Fibroblast of upper back skin (primary cell): ENCODE measurements around the gene MDP1.

Experiments
- DNase-seq: peaks from one replicate; pipeline ENCODE4 v3.0.0-alpha.2; 2013

The MDP1 gene

DNA sequence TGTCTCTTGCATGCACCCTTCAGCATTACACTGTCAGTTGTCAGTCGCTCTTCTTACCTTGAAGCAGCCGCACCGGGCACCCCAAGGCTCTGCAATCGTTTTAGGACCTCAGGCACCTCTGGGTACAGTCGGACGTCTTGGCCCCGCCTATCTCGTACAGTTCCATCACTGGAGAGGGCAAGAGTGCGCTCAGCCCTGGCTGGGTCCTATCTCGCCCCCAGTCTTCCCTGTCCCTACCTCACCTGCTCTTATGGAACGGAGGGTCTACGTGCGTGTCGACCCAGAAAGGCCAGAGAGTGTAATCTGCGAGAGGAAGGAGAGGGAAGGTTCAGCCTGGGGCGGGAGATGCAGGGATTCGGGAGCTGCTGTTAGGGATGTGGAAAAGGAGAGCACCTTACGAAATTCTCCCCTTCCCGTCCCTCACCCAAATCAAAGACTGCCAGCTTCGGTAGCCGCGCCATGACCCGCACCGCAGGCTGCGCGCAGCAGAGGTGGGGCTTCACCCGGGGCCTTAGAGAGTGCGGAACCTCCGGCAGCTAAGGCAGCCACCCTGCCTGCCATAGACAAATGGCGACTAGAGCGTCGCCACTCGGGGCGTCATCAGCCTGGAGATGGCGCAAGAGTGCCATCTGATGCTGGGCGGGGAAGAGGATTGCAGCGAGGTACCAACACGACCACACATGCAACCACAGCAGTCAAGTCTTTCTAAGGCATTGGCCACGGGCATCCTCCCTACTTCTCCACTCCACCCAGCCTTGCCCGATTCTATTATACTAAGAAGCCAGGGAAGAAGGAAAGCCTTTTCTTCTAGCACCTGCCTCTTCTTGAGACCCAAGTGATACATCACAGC is at the start of gene MDP1:
TSS of gene MDP1 (minus strand) at position 572 of the 850 bp plus-strand sequence. CDS start at position 461, 111 bp downstream.
- peak; percentile 81 for DNase-seq

DNA sequence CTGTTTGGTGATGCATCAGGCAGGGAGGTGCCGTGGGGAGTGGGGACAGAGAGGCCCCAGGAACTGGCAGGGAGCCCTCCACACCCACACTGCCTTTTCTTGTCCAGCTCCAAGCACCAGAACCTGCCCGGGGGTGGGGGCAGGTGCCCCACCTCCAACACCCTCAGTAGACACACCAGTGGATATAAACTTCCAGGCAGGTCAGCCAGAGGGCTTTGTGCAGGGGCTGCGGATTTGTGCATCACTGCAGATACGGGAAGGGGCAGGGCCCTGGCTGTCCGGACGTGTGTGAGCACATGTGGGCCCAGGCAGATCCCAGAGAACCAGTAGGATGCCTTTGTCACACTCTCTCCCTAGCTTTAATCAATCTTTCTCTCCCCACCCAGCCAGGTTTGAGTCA is 48.4 kb upstream of the MDP1 start:
- no peak for DNase-seq

DNA sequence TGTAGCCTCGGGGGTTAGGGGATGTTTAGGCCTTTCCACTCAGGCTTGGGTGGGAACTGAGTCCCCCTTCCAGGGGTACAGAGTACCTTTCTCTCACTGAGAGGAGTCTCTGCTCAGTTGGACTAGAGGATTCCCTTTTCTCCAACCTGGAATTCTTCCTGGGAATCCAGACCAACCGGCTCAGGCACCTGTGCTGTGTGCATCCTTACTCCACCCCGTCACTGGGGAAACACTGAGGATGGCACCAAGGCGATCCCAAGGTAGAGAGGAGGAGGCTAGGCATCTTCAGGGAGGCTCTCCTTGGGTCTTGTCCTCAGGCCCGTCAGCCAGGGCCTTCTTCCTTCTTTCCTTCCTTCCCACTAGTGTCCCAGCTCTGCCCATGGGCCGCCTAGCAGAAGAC is 48.0 kb upstream of the MDP1 start:
- no peak for DNase-seq

DNA sequence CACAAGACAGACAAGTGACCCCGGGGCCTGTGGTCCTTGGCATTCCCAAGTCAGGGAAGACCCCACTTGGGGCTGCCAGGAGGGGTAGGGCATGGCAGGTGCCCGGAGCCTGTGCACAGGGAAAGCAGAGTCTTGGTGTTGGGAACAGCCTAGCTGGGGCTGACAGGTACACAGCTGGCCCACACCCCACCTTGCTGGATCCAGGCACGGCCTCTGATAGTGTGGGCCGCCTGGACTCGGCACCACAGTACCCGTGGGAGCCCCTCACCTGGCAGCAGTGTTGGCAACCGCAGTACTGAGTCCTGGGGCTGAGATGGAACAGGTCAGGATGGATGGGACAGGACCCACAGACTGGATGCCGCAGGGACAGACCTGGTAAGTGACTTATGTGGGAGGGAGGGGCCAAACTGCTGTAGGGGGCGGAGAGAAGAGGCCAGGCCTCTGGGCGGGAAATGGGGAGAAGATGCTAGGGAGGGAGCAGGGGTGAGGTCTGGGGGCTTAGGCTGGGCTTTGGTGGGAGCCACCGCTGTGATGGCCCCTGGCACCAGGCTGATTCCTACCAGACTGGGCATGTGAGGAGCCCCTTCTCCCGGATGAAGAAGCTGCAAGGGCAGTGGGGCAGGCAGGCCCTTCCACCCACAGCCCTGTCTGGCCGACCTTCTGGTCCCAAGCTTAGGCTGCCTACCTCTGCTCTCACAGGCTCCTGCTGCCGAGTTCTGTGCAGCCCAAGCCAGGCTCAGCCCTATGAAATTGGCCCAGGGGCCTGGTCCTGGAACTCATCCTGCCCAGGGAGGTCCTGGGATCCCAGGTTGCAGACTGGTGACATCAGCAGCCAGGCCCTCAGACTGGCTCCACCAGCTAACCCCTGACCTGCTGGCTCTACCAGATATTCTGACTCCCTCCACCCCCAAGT is 47.2 kb upstream of the MDP1 start, which contains the start of gene TGM1:
TSS of gene TGM1 (minus strand) at position 357 of the 913 bp plus-strand sequence. CDS start 825 bp downstream, outside the sequence.
- DNase-seq, result no peak

DNA sequence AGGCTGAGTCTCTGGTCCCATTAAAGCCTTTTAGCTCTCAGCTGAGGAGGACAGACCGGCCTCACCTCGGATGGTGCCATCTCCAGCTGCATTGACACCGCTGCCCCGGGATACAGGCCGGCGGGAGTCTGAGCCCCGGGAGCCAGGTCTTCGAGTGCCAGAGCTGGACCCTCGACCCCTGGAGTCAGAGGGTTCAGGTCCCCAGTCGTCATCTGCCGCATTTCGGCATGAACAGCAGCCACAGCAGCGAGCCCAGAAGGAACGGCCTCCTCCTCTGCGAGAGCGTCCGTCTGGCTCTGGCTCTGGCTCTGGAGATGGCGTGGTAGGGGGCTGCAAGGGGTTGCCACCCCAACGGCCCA is 46.1 kb upstream of the MDP1 start:
- DNase-seq, result no peak

DNA sequence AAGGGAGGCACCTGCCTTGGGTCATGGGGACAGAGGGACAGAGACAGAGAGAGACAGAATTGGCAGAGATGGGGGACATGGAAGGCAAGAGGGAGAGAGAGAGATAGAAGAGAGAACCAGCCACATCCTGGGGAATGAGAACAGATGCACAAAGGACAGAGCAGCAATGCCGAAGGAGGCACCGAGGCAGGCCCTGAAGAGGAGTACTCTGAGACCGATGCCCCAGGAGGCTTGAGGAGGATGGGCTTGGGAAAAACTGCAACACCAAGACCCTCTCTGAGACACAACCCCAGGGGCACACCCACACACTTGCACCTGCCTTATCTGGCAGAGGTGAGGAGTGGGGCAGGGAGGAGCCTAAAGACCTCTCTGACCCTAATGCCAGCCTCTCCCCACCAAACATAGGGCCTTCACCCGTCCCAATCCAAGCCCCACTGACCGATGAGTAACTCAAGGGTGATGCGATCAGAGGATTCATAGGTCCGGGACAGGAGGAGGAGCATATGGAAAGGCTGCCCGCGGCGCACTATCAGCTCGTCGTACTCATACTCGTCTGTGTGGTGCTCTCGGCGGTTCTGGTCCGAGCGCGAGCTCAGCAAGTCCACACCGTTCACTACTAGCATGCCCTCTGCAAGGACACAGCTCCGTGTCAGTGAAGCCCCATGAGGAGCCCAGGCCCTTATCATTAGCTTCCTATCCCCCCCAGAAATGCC is 45.5 kb upstream of the MDP1 start:
- DNase-seq, result no peak

DNA sequence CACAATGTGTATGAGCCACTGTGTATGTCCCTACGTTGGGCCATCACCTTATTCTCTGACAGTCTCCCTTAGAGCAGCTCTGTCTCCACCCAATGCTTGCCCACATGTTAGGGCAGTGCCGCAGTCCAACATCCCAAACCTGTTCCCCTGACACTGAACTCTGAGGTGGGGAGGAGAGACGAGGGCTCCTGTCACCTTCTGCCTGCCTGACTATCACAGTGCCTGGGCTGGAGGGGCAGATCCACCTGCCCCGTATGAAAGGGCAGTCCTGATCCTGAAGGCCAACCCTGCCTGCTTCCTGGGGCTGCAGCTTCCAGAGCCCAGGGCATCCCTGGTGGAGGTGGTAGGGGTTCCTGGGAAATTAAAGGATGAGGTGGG is 44.9 kb upstream of the MDP1 start:
- no peak for DNase-seq

DNA sequence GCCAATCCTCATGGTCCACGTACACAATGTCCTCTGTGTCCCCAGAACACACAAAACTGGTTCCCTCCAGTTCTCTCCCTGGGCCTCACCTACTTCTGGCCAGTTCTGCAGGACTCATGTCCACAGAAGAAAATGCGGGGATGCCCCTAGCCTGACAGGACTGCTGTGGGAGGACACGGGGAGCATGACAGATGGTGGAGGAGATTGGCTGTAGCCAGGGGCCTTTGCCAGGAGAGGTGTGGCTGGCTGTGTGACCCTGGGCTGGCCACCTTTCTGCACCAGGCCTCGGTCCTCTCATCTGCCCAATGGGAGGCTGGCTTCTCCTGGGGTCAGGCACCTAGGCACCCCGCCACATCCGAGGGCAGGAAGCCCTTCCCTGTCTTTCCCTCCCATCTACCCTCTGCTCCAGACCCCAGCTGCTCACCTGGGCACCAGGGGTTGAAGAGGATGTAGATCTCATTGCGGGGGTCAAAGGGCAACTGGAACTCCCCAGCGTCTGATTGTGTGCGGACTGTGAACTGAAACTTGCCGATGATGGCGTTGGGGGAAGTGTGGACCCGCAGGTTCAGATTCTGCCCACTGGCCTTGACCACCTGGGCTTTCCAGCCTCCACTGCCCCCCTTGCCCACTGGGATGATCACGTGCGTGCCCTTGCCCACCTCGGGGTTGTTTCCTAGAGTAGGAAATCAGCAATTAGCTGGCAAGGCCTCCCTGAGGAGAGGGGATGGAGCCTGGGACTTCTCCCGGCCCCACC is 44.3 kb upstream of the MDP1 start:
- DNase-seq, result no peak

DNA sequence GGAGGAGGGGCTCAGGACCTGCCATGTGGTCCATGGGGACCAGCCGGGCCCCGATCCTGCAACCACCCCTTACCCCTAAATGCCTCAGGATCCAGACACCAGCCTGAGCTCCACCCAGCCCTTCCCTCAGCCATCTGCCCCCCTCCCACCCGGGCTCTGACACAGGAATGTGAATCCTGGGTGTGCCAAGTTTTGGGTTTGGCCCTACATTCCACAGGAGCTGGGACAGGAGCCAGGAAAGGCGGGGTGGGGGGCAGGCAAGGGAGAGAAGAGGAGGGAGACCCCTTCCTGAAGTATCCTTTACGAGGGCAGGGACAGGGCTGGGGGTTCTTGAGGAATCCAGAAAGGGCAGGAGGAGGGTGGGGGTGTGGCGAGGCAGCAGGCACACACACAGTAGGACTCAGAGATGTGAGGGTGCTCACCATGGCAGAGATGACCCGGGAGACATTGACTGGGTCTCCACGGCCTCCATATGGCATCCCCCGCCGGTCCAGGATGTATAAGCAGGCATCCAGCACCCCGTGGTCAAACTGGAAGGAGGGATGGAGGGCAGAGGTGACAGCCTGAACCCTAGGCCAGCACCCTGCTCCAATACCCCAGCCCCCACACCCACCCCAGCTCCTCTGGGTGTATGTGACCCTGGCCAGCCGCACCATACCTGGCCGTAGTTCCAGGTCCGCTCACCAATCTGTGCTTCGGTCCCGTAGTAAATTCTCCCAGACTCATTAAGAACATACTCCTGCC is 43.6 kb upstream of the MDP1 start:
- DNase-seq, result peak; percentile 84

DNA sequence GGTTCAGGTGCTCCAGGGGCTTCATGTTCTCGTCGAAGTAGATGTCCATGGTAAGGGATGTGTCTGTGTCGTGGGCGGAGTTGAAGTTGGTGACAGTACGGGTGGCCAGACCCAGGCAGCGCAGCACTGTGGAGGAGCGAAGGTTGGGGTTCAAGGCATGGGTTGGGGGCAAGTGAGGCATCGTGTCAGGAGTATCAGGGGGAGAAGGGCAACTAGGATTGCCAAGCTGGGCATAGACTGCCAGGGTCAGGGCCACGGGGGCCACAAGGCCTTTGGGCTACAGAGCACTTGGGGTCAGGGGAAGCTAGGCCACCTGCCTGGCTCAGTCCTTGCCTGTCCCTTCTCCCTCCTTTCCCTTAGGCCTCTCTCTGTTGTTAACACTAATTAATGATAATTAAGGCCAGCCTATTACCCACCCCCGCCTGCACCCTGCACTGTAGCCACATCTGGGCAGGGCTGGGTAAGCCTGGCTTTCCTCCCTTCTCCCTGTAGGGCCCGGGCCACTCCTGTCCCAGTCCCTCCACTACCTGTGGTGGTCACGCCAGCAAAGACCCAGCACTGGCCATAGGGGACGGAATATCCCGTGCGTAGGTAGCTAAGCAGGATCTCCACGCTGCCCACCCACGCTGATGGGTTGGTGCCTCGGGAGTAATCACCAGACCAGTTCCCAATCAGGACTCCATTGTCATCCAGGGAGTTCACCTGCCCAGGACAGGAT is 42.8 kb upstream of the MDP1 start:
- no peak for DNase-seq

DNA sequence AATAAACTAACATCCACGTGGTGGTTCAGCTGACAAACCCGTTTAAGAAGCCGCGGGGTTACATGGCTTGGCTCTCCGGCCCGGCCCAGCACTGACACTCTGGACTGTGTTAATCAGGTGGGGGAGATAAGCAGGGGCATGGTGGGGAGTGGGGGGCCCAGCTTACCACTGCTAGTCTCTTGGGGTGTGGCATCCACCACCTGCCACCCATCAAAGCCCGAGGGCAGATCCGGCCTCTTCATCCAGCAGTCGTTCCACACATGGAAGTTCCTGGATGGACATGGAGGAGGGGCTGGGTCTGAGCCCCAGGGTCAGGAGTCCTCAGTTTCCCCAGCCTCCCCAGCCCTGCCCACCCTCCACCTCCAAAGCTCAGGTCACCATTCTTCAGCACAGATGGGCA is 42.3 kb upstream of the MDP1 start:
- no peak for DNase-seq

DNA sequence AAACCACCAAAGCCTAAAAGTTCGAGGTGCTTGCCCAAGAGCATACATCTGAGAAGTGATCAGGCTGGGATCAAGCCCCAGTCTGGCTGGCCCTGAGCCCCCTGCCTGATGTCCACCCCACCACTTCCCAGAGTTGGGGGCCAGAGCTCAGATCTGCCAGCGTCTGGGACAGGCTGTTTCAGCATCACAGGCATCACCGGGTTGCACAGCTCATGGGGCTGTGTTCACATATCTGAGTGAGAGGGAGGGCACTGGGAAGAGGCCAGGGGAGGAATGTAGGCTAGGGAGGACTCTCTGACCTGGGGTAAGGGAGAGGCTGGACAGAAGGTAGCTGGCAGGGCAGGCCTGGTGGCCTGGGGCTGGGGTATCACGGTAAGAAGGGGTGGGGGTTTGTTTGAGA is 41.1 kb upstream of the MDP1 start:
- DNase-seq, result no peak

DNA sequence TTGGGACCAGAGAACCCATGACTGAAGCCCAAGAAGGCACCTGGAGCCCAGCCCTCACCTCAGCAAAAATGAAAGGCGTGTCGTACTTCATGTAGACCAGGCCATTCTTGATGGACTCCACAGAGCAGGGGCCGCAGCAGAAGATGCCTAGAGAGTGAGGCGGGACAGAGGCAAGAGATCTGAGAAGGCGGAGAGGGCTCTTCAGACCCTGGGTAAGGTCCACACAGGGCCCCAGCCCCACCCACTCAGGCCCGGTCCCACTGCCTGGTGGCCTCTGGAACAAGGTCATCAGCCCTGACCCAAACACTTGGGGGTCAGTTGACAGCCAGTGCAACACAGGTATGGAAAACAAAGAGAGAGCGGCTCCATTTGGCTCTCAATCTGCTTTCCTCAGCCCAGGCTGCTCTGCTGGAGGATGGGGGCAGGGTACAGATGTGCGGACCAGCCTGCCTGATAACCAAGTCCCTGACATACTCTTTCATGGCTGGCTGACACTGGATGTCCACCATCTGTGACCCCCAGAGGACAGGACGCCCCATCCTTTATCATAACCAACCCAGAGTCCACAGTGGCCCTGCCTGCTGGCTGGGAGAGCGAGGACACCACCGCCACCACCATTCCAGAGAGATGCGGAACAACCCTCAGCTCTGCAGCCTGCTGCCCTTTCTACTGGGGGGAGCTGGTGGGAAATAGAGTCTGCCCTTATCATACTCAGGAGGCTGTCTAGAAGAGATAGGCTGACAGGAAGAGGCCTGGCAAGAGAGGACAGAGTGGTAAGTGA is 40.3 kb upstream of the MDP1 start:
- no peak for DNase-seq

DNA sequence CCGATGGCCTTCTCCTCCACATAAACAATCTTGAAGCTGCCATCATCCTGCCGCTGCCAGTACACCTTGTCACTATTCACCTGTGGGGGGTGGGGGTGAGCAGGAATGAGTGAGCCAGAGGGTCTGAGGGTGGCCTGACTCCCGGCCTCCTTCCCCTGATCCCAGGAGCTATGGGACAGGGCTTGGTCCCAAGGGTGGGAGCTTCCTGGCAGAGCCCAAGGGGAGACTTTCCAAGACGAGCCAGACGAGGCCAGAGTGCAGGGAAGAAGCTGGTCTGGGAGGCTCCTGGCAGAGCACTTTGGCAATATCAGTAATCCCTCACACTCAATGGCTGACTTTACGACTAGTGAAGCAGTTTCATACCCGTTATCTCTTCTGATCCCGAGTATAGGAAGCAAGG is 39.6 kb upstream of the MDP1 start:
- DNase-seq, result no peak

DNA sequence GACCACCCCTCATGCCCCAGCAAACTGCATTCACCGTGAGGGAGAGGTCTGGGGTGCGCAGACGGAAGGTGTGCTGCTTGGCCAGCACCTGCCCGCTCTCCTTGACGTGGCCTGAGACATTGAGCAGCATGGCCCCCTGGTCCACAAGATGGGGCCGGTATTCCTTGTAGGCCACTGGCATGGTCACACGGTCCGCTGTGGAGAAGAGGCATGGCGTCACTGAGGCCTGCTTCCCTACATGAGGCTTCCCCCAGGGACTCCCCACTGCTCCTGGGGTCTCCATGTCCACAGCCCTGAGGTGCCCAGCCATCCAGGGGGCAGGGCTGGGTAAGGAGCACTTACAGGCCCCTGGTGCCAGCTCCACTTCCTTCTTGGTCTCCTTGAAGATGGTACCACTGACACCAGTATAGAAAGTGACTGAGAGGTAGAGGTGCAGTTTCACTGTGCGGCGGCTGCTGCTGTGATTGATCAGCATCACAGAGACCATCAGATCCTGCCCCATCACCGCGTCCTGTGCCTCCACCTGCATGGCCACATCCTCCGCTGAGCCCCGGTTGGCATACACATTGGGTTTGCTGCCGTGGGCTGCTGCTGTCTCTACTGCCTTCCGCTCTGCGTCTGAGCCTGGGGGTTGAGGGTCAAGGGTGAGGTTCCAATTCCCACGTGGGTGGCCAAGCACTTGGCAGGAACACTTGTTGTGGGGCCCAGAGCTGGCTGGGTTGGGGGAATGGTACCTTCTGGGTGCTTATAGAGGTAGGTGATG is 38.9 kb upstream of the MDP1 start:
- no peak for DNase-seq

DNA sequence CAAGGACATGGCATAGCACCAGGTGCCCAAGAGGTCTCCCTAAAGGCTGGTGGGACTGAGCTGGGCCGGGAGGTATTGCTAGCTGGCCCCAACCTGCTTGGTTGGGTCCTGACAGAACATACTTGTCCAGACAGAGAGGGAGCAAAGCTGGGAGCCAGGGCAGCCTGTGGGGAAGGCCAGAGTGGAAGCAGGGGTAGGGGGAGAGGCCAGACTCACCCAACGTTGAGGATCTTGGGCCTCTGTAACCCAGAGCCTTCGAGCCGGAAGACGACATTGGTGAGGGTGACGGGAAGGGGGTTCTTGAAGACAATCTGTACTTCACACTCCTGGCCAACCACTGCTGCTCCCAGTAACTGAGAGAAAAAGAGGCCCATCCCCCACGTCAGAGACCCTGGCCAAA is 38.1 kb upstream of the MDP1 start:
- no peak for DNase-seq

DNA sequence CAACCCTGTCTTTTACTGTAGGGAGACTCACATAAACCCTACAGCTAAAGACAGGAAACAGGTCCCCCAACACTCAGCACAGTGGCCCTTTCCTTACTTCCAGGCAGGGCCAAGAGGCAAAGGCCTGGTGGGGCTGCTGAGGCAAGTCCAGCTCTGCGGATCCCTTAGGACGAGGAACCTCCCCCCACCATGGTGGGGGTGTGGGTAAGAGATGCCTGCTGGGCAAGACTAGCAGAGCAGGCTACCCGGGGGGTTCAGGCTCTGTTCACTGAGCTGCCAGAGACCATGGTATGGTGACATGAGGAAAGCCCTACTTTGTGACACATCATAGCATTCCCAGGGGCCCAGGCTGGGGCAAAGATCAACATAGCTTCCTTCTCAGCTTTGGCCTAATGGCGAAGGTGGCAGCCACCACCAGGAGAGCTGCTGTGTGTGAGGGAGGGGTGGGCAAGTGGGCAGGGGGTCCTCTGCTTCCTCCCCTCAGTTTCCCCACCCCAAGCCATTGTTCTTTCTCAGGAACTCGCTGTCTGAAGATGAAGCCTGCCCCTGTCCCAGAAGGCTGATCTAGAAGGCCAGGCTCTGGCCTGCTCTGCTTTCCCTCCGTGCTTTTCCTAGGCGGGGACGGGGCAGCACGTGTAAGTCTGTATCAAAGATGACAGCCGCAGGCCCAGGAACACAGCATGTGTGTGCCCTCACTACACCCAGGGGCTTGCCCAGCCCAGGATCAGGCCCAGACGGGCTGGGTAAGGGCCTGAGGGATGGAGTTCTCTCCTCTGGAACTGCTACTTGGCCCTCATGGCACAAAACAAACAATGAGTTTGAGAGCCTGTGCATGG is 36.6 kb upstream of the MDP1 start:
- no peak for DNase-seq

DNA sequence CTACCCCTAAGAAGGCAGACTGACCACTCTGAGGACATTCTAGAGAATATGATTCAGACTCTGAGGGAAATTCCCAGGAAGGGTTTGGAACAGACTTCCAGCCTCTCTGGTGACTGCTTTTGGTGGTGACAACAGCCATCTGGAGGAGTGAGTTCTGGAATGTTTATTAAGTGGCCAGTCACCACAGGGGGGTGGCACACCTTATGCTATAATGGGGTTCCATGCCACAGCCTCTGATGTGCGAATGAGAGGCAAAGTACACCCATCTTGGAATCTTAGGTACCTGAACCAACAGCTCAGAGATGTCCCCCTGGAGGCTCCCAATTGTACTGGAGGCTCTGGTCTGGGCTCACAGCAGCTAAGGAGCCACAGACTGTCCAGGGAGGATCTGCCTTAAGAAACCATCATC is 36.0 kb upstream of the MDP1 start:
- peak; percentile 17 for DNase-seq

DNA sequence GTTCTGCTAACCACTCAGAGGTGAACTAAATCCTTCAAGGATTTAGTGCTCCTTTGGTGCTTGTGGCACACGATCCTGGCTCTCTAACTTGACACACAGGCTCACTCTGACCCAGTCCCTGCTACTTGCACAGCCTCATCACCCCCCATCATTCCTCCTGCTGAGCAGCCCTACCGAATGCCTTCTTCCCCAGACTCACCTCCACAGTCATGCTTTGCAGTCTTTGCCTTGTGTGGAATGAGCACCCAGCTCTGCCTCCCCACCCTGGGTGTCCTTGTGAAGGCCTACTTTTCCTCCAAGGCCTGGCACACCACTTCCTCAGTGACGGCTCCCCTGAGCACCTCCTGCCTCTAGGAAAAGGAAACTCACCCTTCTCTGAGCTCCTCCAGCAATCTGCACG is 34.5 kb upstream of the MDP1 start:
- DNase-seq, result no peak
